T-helper 1 cell (primary cell): ENCODE measurements around the gene GARNL3.

Source experiments
- DNase-seq, 5 donors: peaks; one replicate each; pipeline ENCODE4 v3.0.0-alpha.2; 2012 to 2020

The GARNL3 gene

GRCh38 chr9:127389381-127390247 lies 125.0 kb downstream of the GARNL3 start:
- no peak for DNase-seq

GRCh38 chr9:127390248-127390545 lies 125.6 kb downstream of the GARNL3 start:
- no peak for DNase-seq

DNA sequence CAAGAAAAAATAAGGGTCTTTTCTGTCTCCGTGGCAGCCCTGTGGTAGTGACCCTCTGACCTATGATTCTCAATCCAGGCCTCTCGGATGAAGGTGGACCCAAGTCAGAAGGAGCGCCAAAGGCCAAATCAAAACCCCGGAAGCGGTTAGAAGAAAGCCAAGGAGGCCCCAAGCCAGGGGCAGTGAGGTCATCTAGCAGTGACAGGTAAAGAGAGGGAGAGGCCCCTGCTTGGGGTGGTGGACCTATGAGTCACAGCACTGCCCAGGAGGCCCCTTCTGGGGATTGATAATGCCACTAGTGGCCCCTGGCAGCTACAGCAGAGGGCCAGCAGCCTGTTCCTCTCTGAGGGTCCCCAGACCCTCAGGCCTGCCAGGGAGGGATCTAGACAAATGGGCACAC lies 126.0 kb downstream of the GARNL3 start:
- DNase-seq, result no peak

DNA sequence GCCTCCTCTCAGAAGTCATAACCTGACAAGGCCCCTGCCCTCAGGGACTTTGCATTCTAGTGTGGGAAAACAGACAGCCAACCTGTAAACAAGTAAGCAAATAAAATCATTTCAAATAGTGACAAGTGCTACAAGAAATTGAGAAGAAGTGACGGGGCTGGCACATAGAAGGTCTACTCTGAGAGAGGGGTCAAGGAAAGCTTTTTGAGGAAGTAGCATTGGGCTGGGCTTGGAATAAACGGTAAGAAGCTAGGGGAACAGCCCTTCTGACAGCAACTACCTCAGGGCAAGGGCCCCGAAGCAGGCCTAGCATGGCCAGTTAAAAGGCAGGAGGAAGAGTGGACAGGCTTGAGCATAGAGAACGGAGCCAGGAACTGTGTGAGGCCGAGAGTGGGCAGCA lies 127.6 kb downstream of the GARNL3 start:
- no peak for DNase-seq

DNA sequence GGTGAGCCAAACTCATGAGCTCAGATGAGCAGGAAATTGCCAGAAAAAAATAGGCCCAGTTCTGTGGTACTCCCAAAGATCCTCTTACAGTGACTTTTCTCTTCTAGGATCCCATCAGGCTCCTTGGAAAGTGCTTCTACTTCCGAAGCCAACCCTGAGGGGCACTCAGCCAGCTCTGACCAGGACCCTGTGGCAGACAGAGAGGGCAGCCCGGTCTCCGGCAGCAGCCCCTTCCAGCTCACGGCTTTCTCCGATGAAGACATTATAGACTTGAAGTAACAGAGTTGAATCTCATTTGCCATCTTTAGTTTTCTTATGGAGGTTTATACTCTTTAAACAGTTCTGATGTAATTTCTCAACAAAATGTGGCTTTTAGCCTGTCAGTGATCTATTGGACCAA lies 128.4 kb downstream of the GARNL3 start:
- DNase-seq, result no peak

DNA sequence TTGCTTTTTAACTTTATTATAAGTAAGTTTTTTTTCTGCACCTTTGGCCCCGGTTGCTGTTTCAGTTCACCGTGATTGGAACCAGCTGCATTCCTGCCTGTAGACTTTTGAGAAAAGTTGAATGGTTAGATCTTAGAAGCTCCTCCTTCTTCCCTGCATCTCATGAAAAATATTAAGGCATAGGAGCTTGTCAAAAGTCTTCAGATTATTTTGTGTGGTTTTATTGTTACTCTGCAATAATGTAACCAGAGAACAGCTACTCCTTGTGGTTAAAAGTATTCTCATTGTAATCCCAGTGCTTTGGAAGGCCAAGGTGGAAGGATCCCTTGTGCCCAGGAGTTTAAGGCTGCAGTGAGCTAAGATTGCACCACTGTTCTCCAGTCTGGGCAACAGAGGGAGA lies 129.1 kb downstream of the GARNL3 start:
- DNase-seq, result no peak

DNA sequence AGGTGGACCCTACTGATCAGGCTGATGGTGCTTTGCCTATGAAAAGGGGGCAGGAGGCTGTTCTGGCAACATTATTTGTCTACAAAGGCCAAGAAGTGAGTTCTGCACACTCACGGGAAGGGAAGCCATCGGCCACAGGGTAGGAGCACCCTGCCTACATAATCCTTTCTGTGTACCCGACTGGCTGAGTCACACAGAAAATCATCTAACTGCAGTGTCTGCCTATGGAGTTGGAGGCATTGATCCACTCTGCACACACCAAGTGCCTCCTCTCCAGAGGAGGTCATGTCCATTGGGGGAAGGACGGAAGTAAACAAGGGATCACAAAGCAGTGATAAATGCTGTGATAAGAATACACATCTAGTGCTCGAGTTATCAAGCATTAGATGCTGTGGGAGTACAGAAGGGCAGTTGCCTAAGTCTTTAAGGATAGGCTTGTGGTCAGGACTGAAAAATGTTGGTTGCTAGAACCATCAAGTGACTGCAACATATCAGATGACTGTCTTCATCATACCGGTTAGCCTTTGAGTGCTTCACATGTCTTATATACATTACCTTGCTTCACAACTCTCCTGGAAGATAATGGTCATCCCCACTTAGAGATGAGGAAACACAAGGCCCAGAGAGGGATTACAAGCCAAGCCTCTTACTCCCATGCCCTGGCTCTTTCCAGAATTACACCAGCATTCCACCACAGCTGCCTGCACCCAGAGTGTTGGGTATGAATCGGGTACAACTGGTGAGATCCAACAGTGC lies 131.1 kb downstream of the GARNL3 start:
- DNase-seq, result no peak

DNA sequence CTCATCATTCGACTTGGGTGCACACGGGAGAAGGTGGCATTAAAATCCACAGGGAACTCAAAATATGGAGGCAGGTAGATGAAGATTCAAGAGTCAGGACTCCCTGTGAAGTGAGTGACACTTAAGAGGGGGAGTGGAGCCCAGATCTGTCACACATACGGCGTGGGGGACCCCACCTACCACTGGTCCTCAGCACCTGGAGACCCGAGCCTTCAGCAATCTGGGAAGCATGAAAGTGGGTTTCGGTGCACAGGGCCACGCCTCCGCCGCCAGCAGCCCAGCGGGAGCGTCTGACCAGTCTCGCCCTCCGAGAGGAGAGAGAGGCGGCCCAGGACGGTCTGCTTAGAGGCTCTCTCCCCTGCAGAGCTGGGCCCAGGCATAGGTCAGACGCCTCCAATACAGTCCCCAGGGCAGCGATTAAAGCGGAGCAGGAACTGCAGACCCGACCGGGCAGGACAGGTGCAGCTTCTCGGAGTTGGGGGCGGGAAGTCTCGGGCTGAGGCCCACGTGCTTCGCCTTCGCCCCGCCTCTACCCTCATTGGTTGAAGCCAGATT lies 131.8 kb downstream of the GARNL3 start:
- no peak for DNase-seq

DNA sequence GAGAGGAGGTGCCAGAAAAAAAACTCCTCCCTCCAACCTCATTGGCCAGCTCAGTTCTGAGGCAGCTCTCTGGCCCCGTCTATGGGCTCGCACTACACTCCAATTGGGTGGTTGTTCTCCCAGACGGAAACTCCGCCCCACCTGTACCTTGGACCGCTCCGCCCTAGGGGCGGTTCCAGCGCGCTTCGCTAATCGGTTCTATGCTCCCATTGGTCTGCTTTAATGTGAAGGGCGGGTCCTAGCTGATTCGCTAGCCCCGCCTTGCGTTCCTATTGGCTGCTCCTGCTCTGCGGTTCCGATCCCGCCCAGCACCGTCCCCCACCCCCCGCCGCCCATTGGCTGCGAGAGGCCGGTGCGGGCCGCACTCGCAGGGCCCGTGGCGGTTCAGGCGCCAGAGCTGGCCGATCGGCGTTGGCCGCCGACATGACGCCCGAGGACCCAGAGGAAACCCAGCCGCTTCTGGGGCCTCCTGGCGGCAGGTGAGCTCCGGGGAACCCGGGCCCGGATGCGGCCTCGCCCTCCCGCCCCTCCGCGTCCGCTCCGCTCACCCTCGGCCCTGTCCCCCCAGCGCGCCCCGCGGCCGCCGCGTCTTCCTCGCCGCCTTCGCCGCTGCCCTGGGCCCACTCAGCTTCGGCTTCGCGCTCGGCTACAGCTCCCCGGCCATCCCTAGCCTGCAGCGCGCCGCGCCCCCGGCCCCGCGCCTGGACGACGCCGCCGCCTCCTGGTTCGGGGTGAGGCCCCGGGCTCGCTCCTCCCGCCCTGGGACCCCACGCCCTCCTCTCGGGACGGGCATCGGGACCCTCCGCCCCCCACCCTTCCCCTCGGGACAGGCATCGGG lies 132.5 kb downstream of the GARNL3 start, which contains the start of gene SLC2A8:
Gene SLC2A8 (plus strand): TSS at position 362 of the 838 bp plus-strand sequence. CDS start 62 bp downstream, at position 424.
- DNase-seq, result peak; percentile 84 to 98 (median 85)

GRCh38 chr9:127397646-127398274 lies 133.2 kb downstream of the GARNL3 start:
- DNase-seq, result peak in 1 of 5 donors; percentile 41

GRCh38 chr9:127398275-127398647 lies 133.7 kb downstream of the GARNL3 start:
- no peak for DNase-seq

GRCh38 chr9:127398715-127399400 lies 134.3 kb downstream of the GARNL3 start:
- DNase-seq, result no peak

DNA sequence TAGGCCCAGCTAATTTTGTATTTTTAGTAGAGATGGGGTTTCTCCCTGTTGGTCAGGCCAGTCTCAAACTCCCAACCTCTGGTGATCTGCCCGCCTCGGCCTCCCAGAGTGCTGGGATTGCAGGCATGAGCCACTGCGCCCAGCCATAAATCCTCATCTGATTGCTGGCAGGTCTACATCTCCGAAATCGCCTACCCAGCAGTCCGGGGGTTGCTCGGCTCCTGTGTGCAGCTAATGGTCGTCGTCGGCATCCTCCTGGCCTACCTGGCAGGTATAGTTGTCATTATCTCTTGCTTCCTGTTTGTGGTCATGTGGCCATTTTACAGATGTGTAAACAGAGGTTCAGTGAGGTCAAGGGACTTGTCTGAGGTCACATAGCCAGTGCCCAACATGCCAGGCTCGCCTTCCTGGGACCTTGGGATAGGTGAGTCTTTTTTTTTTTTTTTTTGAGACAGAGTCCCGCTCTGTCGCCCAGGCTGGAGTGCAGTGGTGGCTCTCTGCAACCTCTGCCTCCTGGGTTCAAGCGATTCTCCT lies 135.2 kb downstream of the GARNL3 start:
- DNase-seq, result no peak

DNA sequence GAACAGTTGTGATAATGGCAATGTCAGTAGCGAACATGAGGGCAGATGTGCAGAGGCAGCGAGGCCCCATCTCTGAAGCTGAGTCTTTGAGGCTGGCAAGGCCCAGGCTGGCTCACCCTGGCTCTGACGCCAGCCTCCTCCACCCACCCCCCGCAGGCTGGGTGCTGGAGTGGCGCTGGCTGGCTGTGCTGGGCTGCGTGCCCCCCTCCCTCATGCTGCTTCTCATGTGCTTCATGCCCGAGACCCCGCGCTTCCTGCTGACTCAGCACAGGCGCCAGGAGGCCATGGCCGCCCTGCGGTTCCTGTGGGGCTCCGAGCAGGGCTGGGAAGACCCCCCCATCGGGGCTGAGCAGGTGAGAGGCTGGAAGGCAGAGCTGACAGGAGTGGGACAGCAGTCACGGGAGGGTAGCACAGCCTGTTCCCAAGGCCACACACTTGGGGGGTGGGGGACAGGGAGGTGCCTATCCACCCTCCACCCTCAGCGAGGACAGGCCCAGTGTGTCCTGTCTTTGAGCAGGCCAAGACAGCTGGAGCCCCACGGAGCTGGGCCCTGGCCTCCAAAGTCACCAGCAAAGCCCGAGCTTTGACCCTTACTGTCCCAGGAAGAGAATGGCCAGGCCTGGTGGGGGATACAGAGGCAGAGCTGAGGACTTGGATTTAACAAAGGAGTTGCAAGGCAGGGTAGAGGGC lies 138.0 kb downstream of the GARNL3 start:
- no peak for DNase-seq

DNA sequence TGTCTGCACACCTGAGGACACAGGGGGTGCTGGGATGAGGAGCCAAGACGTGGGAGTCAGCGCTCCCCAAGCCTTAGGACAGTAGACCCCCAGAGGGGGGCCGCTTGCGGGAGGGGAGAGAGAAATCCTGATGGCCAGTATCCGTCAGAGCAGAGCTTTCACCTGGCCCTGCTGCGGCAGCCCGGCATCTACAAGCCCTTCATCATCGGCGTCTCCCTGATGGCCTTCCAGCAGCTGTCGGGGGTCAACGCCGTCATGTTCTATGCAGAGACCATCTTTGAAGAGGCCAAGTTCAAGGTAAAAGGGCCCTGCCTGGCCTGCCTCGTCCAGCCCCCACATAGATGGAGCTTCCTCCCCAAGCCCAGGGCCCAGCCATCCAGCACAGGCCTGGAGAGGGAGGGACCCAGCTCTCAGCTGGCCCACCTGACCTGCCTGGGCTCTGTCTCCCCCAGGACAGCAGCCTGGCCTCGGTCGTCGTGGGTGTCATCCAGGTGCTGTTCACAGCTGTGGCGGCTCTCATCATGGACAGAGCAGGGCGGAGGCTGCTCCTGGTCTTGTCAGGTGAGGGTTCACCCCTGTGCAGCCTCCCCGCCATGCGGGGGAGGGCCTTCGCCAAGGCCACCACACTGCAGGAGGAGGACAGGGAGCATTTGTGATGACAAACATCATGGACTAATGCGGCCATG lies 139.1 kb downstream of the GARNL3 start:
- DNase-seq, result no peak

GRCh38 chr9:127404631-127405030 lies 140.1 kb downstream of the GARNL3 start:
- no peak for DNase-seq

- DNase-seq, result no peak
Observed at GRCh38 chr9:127405344-127406125, 141.0 kb downstream of the GARNL3 start.

- no peak for DNase-seq
Observed at GRCh38 chr9:127406799-127407491, 142.4 kb downstream of the GARNL3 start.

DNA sequence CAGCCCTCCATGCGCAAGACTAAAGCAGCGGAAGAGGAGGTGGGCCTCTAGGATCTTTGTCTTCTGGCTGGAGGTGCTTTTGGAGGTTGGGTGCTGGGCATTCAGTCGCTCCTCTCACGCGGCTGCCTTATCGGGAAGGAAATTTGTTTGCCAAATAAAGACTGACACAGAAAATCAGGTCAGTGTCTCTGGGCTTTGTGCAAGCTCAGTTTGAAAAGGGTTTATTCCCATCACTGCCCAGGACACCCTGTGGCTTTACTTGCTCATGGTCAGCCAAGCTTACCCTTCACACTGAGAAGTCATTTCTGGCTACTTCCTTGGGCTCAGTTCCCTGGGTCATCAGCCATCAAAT lies 142.9 kb downstream of the GARNL3 start:
- no peak for DNase-seq
